ENCODE data around the gene ABCA10.

The ABCA10 gene

GRCh38 chr17:69245617-69246016 lies 17.0 kb upstream of the ABCA10 start:
- Histone ChIP-seq H3K4me2 (ENCODE audit: low read length) (no peak overlapping the region), H3K27me3 (ENCODE audit: insufficient read depth, low read length) (no peaks in the 10 kb centered on the region), H4K8ac (ENCODE audit: low read depth, low read length) (no peak overlapping the region), H3K9ac (ENCODE audit: low read length) (no peak overlapping the region), H3K4ac (ENCODE audit: low read depth, low read length) (no peak overlapping the region), H3K79me2 (ENCODE audit: control insufficient read depth, insufficient read depth, low read length, poor library complexity) (no peaks in the 10 kb centered on the region), H3K36me3 (ENCODE audit: control insufficient read depth in 1 of 2, insufficient read depth in 2 of 2, low read length in 2 of 2) (no peaks in the 10 kb centered on the region), H3K27ac (ENCODE audit: low read depth, low read length) (no peak overlapping the region), H3K18ac (ENCODE audit: low read length) (no peak overlapping the region), H4K12ac (ENCODE audit: low read depth, low read length) (no peak overlapping the region), H4K91ac (ENCODE audit: low read depth, low read length) (no peak overlapping the region), H3K4me3 (ENCODE audit: low read depth, low read length) (no peak overlapping the region), H3K14ac (ENCODE audit: low read length) (no peak overlapping the region), H2BK12ac (ENCODE audit: low read length) (no peak overlapping the region), H3K23ac (ENCODE audit: low read length) (no peak overlapping the region), H3K9me3 (ENCODE audit: insufficient read depth, low read depth, low read length) (no peaks in the 10 kb centered on the region), H2AFZ (ENCODE audit: insufficient read depth, low read length, poor library complexity) (no peak overlapping the region), H3K79me1 (ENCODE audit: low read length) (no peaks in the 10 kb centered on the region), H2BK5ac (ENCODE audit: low read depth, low read length, poor library complexity) (no peak overlapping the region), H2AK5ac (ENCODE audit: low read length) (no peak overlapping the region), H2BK120ac (ENCODE audit: insufficient read depth, low read length, poor library complexity) (no peak overlapping the region), H3K4me1 (ENCODE audit: control insufficient read depth in 1 of 2, insufficient read depth in 2 of 2, low read length in 2 of 2) (no peaks in the 10 kb centered on the region)
- DNase-seq = no peak
- WGBS (ENCODE audit: extremely low coverage, insufficient coverage, insufficient read length) = no CpG with 5 or more reads among the region's 2 CpGs

GRCh38 chr17:69239611-69240600 lies 11.3 kb upstream of the ABCA10 start:
- Histone ChIP-seq H3K9ac (ENCODE audit: low read length) (no peak overlapping the region), H4K91ac (ENCODE audit: low read depth, low read length) (no peak overlapping the region), H2BK120ac (ENCODE audit: insufficient read depth, low read length, poor library complexity) (no peak overlapping the region), H3K9me3 (ENCODE audit: insufficient read depth, low read depth, low read length) (no peaks in the 10 kb centered on the region), H2BK5ac (ENCODE audit: low read depth, low read length, poor library complexity) (no peak overlapping the region), H3K36me3 (ENCODE audit: control insufficient read depth in 1 of 2, insufficient read depth in 2 of 2, low read length in 2 of 2) (no peaks in the 10 kb centered on the region), H4K12ac (ENCODE audit: low read depth, low read length) (no peak overlapping the region), H3K27me3 (ENCODE audit: insufficient read depth, low read length) (no peaks in the 10 kb centered on the region), H3K14ac (ENCODE audit: low read length) (no peak overlapping the region), H3K23ac (ENCODE audit: low read length) (no peak overlapping the region), H3K4me3 (ENCODE audit: low read depth, low read length) (no peak overlapping the region), H2AFZ (ENCODE audit: insufficient read depth, low read length, poor library complexity) (no peak overlapping the region), H3K4me1 (ENCODE audit: control insufficient read depth in 1 of 2, insufficient read depth in 2 of 2, low read length in 2 of 2) (no peaks in the 10 kb centered on the region), H2AK5ac (ENCODE audit: low read length) (no peak overlapping the region), H3K79me2 (ENCODE audit: control insufficient read depth, insufficient read depth, low read length, poor library complexity) (no peaks in the 10 kb centered on the region), H3K18ac (ENCODE audit: low read length) (no peak overlapping the region), H2BK12ac (ENCODE audit: low read length) (no peak overlapping the region), H3K27ac (ENCODE audit: low read depth, low read length) (no peak overlapping the region), H4K8ac (ENCODE audit: low read depth, low read length) (no peak overlapping the region), H3K79me1 (ENCODE audit: low read length) (no peaks in the 10 kb centered on the region), H3K4ac (ENCODE audit: low read depth, low read length) (no peak overlapping the region), H3K4me2 (ENCODE audit: low read length) (no peak overlapping the region)
- WGBS (ENCODE audit: extremely low coverage, insufficient coverage, insufficient read length) = no CpG with 5 or more reads among the region's 8 CpGs
- no peak for DNase-seq

- Histone ChIP-seq H3K79me2 (ENCODE audit: control insufficient read depth, insufficient read depth, low read length, poor library complexity) (no peaks in the 10 kb centered on the region), H3K4me3 (ENCODE audit: low read depth, low read length) (no peak overlapping the region), H3K9me3 (ENCODE audit: insufficient read depth, low read depth, low read length) (no peaks in the 10 kb centered on the region), H3K27ac (ENCODE audit: low read depth, low read length) (no peak overlapping the region), H2AK5ac (ENCODE audit: low read length) (no peak overlapping the region), H3K27me3 (ENCODE audit: insufficient read depth, low read length) (no peaks in the 10 kb centered on the region), H4K91ac (ENCODE audit: low read depth, low read length) (no peak overlapping the region), H2BK12ac (ENCODE audit: low read length) (no peak overlapping the region), H3K79me1 (ENCODE audit: low read length) (no peaks in the 10 kb centered on the region), H2BK5ac (ENCODE audit: low read depth, low read length, poor library complexity) (no peak overlapping the region), H3K14ac (ENCODE audit: low read length) (no peak overlapping the region), H3K18ac (ENCODE audit: low read length) (no peak overlapping the region), H3K4ac (ENCODE audit: low read depth, low read length) (no peak overlapping the region), H3K36me3 (ENCODE audit: control insufficient read depth in 1 of 2, insufficient read depth in 2 of 2, low read length in 2 of 2) (no peaks in the 10 kb centered on the region), H3K4me1 (ENCODE audit: control insufficient read depth in 1 of 2, insufficient read depth in 2 of 2, low read length in 2 of 2) (no peaks in the 10 kb centered on the region), H3K4me2 (ENCODE audit: low read length) (no peak overlapping the region), H4K8ac (ENCODE audit: low read depth, low read length) (no peak overlapping the region), H2AFZ (ENCODE audit: insufficient read depth, low read length, poor library complexity) (no peak overlapping the region), H4K12ac (ENCODE audit: low read depth, low read length) (no peak overlapping the region), H3K23ac (ENCODE audit: low read length) (no peak overlapping the region), H3K9ac (ENCODE audit: low read length) (no peak overlapping the region), H2BK120ac (ENCODE audit: insufficient read depth, low read length, poor library complexity) (no peak overlapping the region)
- no CpG with 5 or more reads among the region's 3 CpGs for WGBS (ENCODE audit: extremely low coverage, insufficient coverage, insufficient read length)
- DNase-seq = no peak
Observed at GRCh38 chr17:69236946-69237345, 8.3 kb upstream of the ABCA10 start.

- Histone ChIP-seq H3K79me2 (ENCODE audit: control insufficient read depth, insufficient read depth, low read length, poor library complexity) (no peaks in the 10 kb centered on the region), H3K4ac (ENCODE audit: low read depth, low read length) (no peak overlapping the region), H2BK120ac (ENCODE audit: insufficient read depth, low read length, poor library complexity) (no peak overlapping the region), H3K9ac (ENCODE audit: low read length) (no peak overlapping the region), H2AK5ac (ENCODE audit: low read length) (no peak overlapping the region), H4K91ac (ENCODE audit: low read depth, low read length) (no peak overlapping the region), H3K4me3 (ENCODE audit: low read depth, low read length) (no peak overlapping the region), H3K36me3 (ENCODE audit: control insufficient read depth in 1 of 2, insufficient read depth in 2 of 2, low read length in 2 of 2) (no peaks in the 10 kb centered on the region), H3K79me1 (ENCODE audit: low read length) (no peaks in the 10 kb centered on the region), H4K8ac (ENCODE audit: low read depth, low read length) (no peak overlapping the region), H3K4me1 (ENCODE audit: control insufficient read depth in 1 of 2, insufficient read depth in 2 of 2, low read length in 2 of 2) (no peaks in the 10 kb centered on the region), H3K14ac (ENCODE audit: low read length) (no peak overlapping the region), H3K27ac (ENCODE audit: low read depth, low read length) (no peak overlapping the region), H3K27me3 (ENCODE audit: insufficient read depth, low read length) (no peaks in the 10 kb centered on the region), H3K9me3 (ENCODE audit: insufficient read depth, low read depth, low read length) (no peaks in the 10 kb centered on the region), H4K12ac (ENCODE audit: low read depth, low read length) (no peak overlapping the region), H2BK5ac (ENCODE audit: low read depth, low read length, poor library complexity) (no peak overlapping the region), H2AFZ (ENCODE audit: insufficient read depth, low read length, poor library complexity) (no peak overlapping the region), H2BK12ac (ENCODE audit: low read length) (no peak overlapping the region), H3K18ac (ENCODE audit: low read length) (no peak overlapping the region), H3K4me2 (ENCODE audit: low read length) (no peak overlapping the region), H3K23ac (ENCODE audit: low read length) (no peak overlapping the region)
- WGBS (ENCODE audit: extremely low coverage, insufficient coverage, insufficient read length) = no CpG with 5 or more reads among the region's 2 CpGs
- DNase-seq = no peak
Observed at GRCh38 chr17:69236464-69236863, 7.8 kb upstream of the ABCA10 start.
